Measurements from ENCODE around the gene SLK.

GRCh38 chr10:104053201-104053600 lies 86.3 kb downstream of the SLK start:
- TF ChIP-seq POLR2A (IDR thresholded peaks at IDR 0.05; ENCODE audit: low read length) = no peak
- no peak for TF ChIP-seq GATA1 (IDR thresholded peaks at IDR 0.05; ENCODE audit: low read depth, low read length)
